H1 (cell line): ENCODE measurements around the gene BACE2. TPM values are rescaled to one million over a fixed set of nuclear protein-coding genes. Genes with fewer than 3 reads are reported as not detected.

ENCODE experiments used
- KDM4A ChIP-seq: IDR thresholded peaks from one replicate; pipeline ENCODE4 v1.7.1; 2012; ENCODE audit warnings: low read depth, mild to moderate bottlenecking, moderate library complexity, low read length, inconsistent platforms; ENCODE audit not compliant: severe bottlenecking
- TEAD4 ChIP-seq: IDR thresholded peaks from 2 replicates; pipeline ENCODE4 v1.6.1; 2012; ENCODE audit warnings: low read depth, low read length, inconsistent platforms, mixed read lengths
- polyA plus RNA-seq, 7 experiments: library from polyadenylated mRNA; depleted of rRNA in 3 of 7; stranded (reverse) in 5 of 7; unstranded in 2 of 7; fragments of >200 nt in 5 of 7; fragments of 200-250 nt in 2 of 7; gene quantifications; 1 replicate in 5 of 7; 2 replicates in 1 of 7; 4 replicates in 1 of 7; pipeline versions ENCODE4 v1.2.1 to v1.2.3, GENCODE V29; 2011 to 2013; ENCODE audit warnings: missing spikeins in 2 of 7, mixed read lengths in 2 of 7
- total RNA-seq: library from RNA; stranded (reverse); fragmentation: NEBNext Ultra II Directional; extraction: Animal tissue kit (Norgen Biotek cat#: 25700); gene quantifications from 2 replicates; pipeline ENCODE4 v1.2.1, GENCODE V29; 2021

BACE2 gene
- total and polyA plus RNA-seq, 2 of the 8 experiments (the other 6 are each of a cell fraction or from before 2014, with no cell fraction given), result 8.1 to 10.9 TPM

- no peak for TF ChIP-seq TEAD4
- TF ChIP-seq KDM4A, result no peak
Measured at GRCh38 chr21:41242238-41242829, 74.4 kb downstream of the BACE2 start (continued).
